ENCODE data around the gene ITGA7.
A peak's percentile ranks its signal among the peaks of the same experiment; 100 is the strongest.

ITGA7 gene

DNA sequence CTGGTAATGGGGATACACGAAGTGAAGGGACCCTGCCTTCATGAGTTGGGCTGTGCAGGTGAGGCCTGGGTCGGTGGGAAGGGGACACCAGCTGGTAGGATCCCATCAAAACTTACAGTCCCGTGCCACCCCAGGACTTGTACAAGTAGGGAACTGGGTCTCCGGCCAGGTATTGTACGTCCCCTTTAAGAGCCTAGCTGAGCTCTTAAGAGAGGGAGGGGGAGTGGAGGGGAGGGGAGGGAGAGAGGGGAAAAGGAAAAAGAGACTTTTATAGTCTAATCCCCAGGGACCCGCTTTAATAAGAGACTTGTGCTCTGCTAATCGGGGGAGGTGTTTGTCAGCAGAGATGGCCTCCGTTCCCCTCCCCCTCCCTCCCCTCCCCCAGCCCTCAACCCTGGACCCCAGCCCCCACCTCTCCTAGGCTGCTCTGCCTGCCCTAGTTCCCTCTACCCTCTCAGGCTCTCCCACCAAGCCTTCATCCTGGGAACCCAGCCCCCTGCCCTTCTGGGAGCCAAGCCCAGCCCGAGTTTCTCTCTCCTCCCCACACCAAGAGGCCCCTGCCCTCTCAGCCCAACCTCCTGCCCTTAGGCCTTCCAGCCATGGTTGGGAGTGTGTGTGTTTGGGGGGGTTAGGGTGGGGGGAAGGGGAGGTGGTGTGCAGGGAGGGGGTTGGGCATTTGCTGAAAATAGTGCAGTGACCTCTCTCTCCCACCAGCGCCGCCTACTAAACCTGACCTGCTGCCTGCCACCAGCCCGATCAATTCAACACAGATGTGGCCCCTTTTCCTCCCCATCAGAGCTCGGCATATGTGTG lies 37.9 kb upstream of the ITGA7 start:
- no peak for TF ChIP-seq CTCF (IDR thresholded peaks at IDR 0.05; ENCODE audit: low read length, missing control alignments)
- H3K4me3 ChIP-seq (replicated peaks; ENCODE audit: low read depth, low read length) = peak overlapping the region; percentile 30
- DNase-seq (ENCODE audit: low read depth) = peak; percentile 50

DNA sequence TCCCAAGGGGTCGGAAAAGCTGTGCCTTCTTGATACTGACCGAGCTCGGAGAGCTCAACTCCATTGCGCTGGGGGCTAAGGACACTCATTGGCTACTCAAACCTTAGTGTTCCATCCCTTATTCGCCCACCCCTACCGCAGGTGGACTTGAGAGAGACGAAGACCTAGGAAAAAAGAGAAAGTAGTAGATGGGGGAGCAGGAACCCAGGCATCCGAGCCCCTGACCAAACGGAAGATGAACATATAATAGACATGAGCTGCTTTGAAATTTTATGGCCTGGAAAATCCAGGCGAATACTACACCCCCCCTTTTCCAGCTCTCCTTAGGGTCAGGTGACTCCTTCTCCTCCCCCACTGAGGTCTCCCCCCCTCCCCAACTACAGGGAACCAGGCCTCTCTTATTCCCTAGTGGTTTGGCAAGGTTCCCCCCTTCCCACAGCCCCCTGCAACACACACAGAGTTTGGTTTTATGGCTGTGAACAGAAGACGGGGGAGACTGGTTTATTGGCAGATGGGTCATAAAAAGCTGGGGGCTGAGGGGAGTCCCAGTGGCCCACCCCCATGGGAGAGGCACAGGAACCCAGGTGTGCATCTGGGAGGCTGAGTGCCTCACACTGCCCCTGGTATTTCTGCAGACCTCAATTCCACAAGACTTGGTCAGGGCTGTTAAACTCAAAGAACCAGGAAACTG lies 36.8 kb upstream of the ITGA7 start:
- DNase-seq (ENCODE audit: low read depth) = no peak
- TF ChIP-seq CTCF (IDR thresholded peaks at IDR 0.05; ENCODE audit: low read length, missing control alignments) = no peak
- H3K4me3 ChIP-seq (replicated peaks; ENCODE audit: low read depth, low read length) = peak overlapping the region; percentile 69

DNA sequence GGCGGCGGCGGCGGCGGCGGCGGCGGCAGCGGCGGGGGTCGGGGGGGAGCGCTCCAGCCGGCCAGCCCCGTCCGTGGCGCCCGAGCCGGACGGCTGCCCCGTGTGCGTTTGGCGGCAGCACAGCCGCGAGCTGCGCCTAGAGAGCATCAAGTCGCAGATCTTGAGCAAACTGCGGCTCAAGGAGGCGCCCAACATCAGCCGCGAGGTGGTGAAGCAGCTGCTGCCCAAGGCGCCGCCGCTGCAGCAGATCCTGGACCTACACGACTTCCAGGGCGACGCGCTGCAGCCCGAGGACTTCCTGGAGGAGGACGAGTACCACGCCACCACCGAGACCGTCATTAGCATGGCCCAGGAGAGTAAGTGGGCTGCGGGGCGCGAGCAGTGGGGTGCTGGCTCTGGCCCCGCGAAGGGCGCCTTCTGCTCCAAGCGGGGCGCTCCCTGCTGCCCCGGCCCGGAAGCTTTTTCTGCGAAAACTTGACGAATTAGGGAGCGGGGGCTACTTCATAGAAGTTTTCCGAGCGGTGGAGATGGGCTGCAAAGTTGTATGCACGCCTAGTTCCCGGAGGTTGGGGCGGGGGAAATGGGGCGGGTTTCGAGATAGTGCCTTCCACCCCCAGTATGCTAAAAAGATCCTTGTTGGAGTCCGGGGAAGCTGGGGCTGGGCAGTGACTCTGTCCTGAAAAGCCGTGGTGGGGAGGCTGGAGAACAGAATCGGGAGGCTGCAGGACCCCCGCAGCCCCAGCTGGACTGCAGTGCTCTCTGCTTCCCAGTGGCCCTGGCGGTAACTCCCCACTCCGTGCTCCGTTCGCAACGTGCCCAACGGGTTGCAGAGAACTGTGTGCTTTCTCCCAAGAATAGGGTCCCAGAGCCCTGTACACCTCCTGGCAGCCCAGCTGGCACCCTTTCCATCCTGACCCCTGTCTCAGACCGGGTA lies 36.0 kb upstream of the ITGA7 start:
- TF ChIP-seq CTCF (IDR thresholded peaks at IDR 0.05; ENCODE audit: low read length, missing control alignments) = peak; percentile 5
- peak overlapping the region; percentile 69 for H3K4me3 ChIP-seq (replicated peaks; ENCODE audit: low read depth, low read length)

DNA sequence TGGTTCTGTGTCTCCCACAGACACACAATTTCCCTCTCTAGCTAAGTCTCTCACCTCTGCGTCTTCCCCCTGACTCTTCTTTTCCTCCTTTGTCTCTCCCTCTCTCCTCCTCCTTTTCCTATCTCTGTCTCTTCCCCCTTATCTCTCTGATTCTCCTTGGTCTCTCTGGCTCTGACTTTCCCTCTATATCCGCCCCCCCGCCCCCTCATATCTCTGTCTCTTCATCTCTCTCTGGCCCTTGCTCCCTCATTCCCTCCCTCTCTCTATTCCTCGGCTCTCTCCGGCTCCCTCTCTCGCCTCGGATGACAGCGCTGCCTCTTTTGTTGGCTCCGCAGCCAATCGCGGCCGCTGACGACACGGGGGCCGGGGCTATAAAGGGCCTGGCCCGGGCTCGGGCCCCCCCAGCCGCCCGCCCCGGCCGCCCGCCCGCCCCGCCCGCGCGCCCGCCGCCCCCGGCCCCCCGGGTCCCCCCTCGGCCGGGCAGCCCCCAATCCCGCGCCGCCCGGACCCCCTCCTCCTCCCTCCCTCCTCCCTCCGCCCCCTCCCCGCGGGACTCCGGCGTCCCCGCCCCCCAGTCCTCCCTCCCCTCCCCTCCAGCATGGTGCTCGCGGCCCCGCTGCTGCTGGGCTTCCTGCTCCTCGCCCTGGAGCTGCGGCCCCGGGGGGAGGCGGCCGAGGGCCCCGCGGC lies 35.2 kb upstream of the ITGA7 start, which contains the start of gene GDF11:
GDF11 (plus strand) TSS at position 404 of the 687 bp plus-strand sequence; CDS start at position 599, 195 bp downstream.
- peak within 1 kb of the TSS; percentile 69 for H3K4me3 ChIP-seq (replicated peaks; ENCODE audit: low read depth, low read length)
- no peak for TF ChIP-seq CTCF (IDR thresholded peaks at IDR 0.05; ENCODE audit: low read length, missing control alignments)
- peak; percentile 75 for DNase-seq (ENCODE audit: low read depth)

More for the DNA sequence above, 36.0 kb upstream of the ITGA7 start:
- DNase-seq (ENCODE audit: low read depth) = peak; percentile 74

DNA sequence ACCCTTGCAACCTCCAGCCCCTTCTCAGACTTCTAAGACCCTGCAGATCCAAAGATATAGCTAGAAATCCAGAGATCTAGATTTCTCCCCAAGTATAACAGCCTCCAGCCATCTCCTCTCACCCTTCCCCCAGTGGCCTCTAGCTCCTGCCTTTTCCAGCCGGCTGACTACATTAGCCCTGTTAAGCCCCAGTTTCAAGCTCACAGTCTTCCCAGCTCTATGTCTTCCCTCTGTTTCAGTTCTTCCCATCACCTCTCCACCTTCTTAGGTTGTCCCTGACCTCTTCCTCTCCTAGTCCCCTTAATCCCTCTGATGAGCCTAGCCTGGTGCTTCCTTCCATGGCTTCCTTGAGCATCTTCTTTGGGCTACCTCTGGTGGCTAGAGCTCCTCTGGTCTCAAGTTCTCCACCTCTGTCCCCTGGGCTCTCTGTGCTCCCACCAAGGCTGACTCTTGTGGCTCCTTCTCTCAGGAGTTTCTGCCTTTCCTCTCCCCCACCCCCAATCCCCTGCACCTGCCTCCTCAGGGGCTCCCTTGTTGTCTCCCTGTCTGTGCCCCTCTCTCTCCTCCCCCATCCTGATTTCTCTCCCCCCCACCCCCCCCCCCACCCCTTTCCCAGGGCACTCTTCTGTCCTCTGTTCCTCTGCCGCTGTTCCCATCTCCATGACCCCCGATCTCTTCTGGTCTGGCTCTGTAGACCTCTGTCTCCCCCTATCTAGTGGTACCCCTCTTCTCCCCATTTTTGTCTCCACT lies 34.4 kb upstream of the ITGA7 start:
- no peak for TF ChIP-seq CTCF (IDR thresholded peaks at IDR 0.05; ENCODE audit: low read length, missing control alignments)
- peak overlapping the region; percentile 46 for H3K4me3 ChIP-seq (replicated peaks; ENCODE audit: low read depth, low read length)
- no peak for DNase-seq (ENCODE audit: low read depth)

Data from fibroblast of pulmonary artery (primary cell).